HG03196 (cell line): ENCODE results near the gene STON1.
"Not testable (repeated sequence)": the region's sequence is repeated elsewhere in the genome, so short reads cannot be mapped to it uniquely, and the experiment has no call there.

ENCODE experiments used
- ATAC-seq: cut with Tn5 transposase; IDR thresholded peaks from one replicate; pipeline ENCODE4 v1.9.1; 2021; ENCODE audit not compliant: unreplicated experiment

STON1 gene

GRCh38 chr2:48568547-48568946 lies 38.6 kb downstream of the STON1 start:
- no peak for ATAC-seq

DNA sequence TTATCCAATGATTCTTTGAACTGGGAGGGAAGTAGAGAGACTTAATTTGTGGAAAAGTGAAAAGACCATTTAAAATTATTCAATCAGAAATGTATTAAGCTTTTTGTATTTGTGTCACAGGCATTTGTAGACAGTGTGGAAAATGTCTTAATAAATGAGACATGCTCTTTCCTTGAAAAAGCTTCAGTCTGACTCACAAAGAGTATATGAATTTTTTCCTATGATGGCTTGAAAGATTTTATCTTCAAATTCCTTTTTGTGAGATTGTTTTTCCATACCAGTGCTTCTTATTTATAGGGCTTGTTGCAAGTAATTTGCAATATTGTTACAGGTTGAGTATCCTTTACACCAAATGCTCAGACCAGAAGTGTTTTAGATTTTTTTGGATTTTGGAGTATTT lies 39.5 kb downstream of the STON1 start:
- no peak for ATAC-seq

DNA sequence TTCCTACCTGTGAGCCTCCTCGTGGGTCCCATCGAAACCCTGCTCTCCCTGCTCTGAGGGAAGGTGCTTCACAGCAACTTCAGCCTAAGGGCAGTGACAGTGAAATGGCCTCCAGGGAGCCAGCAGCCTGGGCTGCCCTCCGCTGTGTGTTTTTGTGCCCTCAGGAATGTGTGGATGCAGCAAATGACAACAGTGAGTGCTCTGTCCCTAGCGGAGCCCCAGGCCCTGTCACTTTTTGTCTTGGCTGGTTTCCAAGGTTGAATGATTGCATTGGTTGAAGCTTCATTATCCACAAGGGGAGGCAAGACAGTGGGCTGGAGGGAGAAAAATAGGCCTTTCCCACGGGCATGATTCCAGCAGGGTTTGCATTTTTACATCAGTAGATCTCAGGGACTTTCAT lies 42.9 kb downstream of the STON1 start:
- ATAC-seq, result no peak

GRCh38 chr2:48574353-48575287 lies 44.7 kb downstream of the STON1 start:
- no peak for ATAC-seq

- ATAC-seq, result no peak
Observed at GRCh38 chr2:48578313-48578712, 48.4 kb downstream of the STON1 start.

GRCh38 chr2:48583961-48584360 lies 54.0 kb downstream of the STON1 start:
- ATAC-seq, result no peak

GRCh38 chr2:48584551-48584950 lies 54.6 kb downstream of the STON1 start:
- ATAC-seq, result no peak

GRCh38 chr2:48586433-48586832 lies 56.5 kb downstream of the STON1 start:
- no peak for ATAC-seq

- ATAC-seq, result no peak
Observed at GRCh38 chr2:48587560-48587959, 57.6 kb downstream of the STON1 start.

GRCh38 chr2:48587961-48588360 lies 58.0 kb downstream of the STON1 start:
- no peak for ATAC-seq

DNA sequence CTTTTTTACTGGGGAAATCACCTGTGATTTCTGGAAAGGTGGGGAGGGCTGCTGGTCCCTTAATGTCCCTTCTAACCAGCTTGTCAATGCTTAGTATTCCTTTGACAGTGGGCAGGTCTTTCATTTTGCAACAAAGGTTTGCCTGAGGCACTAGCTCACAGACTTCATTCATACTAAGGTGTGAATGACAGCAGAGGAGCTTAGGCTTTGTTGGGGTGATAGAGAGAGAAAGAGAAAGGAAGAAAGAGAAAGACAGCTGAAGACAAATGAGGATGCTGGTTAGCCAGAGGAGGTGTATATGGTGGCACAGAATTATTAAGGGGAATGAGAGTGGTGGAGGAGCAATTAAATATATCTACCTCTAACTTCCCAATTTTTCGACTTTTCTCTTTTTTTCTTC lies 58.8 kb downstream of the STON1 start:
- no peak for ATAC-seq

DNA sequence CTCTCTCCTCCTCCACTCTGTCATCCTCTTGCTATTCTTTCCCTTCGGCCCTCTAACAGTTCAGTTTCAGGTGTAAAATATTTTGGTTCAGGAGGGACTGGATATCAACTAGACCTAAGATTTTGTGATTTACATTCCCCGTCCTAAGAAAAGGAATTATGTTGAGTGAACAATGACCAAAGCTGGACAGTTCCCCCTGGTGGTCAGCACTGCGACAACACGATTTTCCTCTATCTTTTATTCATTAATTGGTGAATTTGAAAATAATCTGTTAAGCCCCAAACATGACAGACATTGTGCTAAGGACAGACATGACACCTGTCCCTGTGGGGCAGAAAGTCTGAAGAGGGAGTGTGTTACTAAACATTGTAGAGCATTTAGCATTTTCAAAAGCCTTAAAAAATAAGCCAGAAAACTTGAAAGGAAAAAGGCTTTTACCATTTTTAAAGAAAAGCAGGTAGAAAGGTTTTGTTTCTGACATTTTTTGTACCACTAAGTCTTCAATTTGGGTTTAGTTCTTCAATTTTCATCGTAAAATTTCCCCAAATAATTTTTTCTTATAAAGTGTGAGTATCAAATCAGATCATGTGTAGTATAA lies 59.3 kb downstream of the STON1 start:
- no peak for ATAC-seq

- no peak for ATAC-seq
Observed at GRCh38 chr2:48590017-48590416, 60.1 kb downstream of the STON1 start.

- ATAC-seq, result no peak
Observed at GRCh38 chr2:48592067-48592466, 62.1 kb downstream of the STON1 start.

- ATAC-seq, result not testable (repeated sequence)
Observed at GRCh38 chr2:48596751-48597150, 66.8 kb downstream of the STON1 start.

GRCh38 chr2:48597492-48597891 lies 67.5 kb downstream of the STON1 start:
- ATAC-seq, result no peak

DNA sequence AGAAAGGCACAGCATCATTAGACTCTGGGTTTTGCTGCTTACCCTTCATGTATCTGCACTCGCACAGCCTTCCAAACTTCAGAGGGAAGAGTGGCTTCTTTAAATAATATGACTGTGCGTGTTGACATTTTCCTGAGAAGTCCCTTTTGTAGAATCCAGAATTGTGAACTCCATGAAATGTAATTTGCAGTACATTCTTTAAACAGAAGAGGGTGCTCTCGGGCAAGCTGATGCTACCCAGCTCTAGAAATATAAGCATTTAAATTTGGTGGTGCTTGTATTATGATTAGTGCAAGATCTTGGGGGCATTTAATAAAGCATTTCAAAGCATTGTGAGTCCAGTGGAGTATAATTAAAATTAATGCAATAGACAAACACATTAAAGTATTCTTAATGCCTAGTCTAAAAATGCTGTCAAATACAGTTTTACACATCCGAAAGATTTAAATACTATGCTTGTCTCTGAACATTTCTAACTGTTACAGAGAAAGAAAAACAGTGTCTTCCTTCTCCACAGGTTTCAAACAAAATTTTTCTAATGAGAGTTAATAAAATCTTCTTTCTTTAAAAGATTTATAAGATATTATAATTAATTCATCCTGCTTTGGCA lies 70.4 kb downstream of the STON1 start:
- no peak for ATAC-seq

- ATAC-seq, result no peak
Observed at GRCh38 chr2:48600917-48601316, 71.0 kb downstream of the STON1 start.

- no peak for ATAC-seq
Observed at GRCh38 chr2:48601349-48601748, 71.4 kb downstream of the STON1 start.

DNA sequence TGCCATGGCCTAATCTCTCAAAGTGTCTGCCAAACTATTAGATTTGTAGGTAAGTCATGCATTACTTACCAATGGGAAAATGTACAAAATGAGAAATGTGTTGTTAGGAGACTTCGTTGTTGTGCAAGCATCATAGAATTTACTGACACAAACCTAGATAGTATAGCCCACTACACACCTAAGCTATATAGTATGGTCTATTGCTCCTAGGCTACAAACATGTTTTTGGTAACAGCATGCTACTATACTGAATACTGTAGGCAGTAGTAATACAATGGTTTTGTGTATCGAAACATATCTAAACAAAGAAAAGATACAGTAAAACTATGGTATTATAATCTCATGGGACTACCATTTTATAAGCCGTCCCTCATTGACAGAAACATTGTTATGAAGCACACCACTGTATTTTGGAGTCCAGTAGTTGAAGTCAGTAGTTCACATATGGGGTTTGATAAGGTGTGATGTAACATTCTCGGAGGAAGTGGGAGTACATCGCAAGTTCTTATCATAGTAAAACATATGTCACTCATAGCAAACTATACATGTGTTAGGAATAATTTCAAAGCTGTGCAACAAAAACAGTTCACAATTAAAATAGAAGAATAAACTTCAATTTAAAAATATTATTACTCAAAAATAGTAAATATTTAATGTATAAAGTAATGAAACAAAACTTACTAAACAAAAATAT lies 75.7 kb downstream of the STON1 start:
- no peak for ATAC-seq

DNA sequence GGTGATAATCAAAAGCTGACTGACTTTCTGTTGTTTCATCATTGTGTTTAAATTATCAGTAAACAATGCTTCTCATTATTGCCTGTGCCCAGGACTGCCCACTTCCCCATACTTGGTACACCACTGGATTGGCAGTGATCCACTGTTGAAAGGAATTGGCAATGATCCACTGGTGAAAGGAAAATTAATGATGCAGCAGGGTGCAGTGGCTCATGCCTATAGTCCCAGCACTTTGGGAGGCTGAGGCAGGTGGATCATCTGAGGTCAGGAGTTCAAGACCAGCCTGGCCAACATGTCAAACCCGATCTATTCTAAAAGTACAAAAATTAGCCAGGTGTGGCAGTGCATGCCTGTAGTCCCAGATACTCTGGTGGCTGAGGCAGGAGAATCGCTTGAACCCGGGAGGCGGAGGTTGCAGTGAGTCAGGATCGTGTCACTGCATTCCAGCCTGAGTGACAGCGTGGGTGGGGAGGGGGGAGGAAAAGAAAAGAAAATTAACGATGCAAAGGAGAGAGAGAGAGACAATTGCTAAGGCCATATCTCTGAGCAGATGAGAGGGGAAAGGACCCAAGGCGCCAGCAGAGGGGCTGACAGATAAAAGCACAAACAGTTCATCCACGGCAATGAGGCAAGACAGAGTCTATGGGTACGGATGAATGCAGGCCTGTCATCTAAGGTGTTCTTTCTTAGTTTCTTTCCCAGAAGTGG lies 77.5 kb downstream of the STON1 start:
- no peak for ATAC-seq
